OCI-LY7 (cell line): Measurements from ENCODE around the gene TMEM212.

ENCODE experiments used
- EZH2phosphoT487 ChIP-seq: fragments of 200-600 bp; sonication (generic); IDR thresholded peaks from 2 replicates; pipeline ENCODE4 v1.6.1; 2018; ENCODE audit warnings: low read depth, borderline replicate concordance, mild to moderate bottlenecking, mixed run types, antibody characterized with exemption, low read length, moderate library complexity, mixed read lengths
- TF ChIP-seq, protein P1 (sequence below): fragments of 200-600 bp; sonication (generic); conservative IDR thresholded peaks from 2 replicates; pipeline ENCODE4 v1.5.1; 2014; ENCODE audit warnings: mild to moderate bottlenecking, antibody characterized with exemption, low read length, moderate library complexity, mixed read lengths

DNA sequence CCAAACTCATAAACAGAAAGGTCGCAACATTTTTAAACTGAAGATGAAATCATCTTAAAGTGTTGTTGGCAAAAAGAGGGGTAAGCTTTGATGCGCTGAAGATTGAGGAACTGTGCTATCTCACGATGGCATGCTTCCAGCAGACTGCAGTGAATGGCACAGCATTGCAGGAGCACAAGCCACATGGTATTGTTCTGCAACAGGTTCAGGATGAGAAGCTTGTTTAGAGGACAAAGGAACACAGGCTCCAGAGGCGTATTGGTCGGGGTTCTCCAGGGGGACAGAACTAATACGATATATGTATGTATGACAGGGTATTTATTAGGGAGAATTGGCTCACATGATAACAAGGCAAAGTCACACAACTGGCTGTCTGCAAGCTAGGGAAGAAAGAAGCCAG, 19.0 kb upstream of the TMEM212 start:
- TF ChIP-seq, protein P1, sequence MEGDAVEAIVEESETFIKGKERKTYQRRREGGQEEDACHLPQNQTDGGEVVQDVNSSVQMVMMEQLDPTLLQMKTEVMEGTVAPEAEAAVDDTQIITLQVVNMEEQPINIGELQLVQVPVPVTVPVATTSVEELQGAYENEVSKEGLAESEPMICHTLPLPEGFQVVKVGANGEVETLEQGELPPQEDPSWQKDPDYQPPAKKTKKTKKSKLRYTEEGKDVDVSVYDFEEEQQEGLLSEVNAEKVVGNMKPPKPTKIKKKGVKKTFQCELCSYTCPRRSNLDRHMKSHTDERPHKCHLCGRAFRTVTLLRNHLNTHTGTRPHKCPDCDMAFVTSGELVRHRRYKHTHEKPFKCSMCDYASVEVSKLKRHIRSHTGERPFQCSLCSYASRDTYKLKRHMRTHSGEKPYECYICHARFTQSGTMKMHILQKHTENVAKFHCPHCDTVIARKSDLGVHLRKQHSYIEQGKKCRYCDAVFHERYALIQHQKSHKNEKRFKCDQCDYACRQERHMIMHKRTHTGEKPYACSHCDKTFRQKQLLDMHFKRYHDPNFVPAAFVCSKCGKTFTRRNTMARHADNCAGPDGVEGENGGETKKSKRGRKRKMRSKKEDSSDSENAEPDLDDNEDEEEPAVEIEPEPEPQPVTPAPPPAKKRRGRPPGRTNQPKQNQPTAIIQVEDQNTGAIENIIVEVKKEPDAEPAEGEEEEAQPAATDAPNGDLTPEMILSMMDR, result no peak
- no peak for TF ChIP-seq EZH2phosphoT487
